Esophagus muscularis mucosa (tissue), 4 donors: ENCODE results near the gene TXNL4A.

Experiments
- CTCF ChIP-seq, 3 experiments: fragments of 200-600 bp in 2 of 3; fragments of 450-650 bp in 1 of 3; sonication (generic) in 2 of 3; IDR thresholded peaks; one replicate each; pipeline ENCODE4 v1.5.1; 2017 to 2019; ENCODE audit warnings: antibody characterized with exemption in 3 of 3, mild to moderate bottlenecking in 2 of 3, moderate library complexity in 1 of 3
- EP300 ChIP-seq: sonication (generic); formaldehyde crosslinking; IDR thresholded peaks from one replicate; pipeline ENCODE4 v1.6.1; 2017; ENCODE audit warnings: antibody characterized with exemption
- POLR2A ChIP-seq: fragments of 450-650 bp; IDR thresholded peaks from one replicate; pipeline ENCODE4 v1.6.1; 2017; ENCODE audit warnings: antibody characterized with exemption, moderate library complexity, mild to moderate bottlenecking, low read depth
- POLR2AphosphoS5 ChIP-seq, 2 donors: sonication (generic); formaldehyde crosslinking; IDR thresholded peaks; one replicate each; pipeline ENCODE4 v1.6.1; 2017; ENCODE audit warnings: antibody characterized with exemption in 2 of 2

- TF ChIP-seq CTCF (IDR thresholded peaks at IDR 0.05) (no peak), POLR2AphosphoS5 (IDR thresholded peaks at IDR 0.05) (no peak), POLR2A (no peak), EP300 (no peak)
Observed at GRCh38 chr18:79962835-79963657, 25.3 kb downstream of the TXNL4A start.
